Left forelimb (tissue), 1 donor: ENCODE measurements around the gene KCNJ1.

Source experiments
- DNase-seq: peaks from one replicate; pipeline ENCODE4 v3.0.0-alpha.2; 2018; ENCODE audit warnings: low spot score

Gene KCNJ1

GRCh38 chr11:128848815-128849455, 18.2 kb downstream of the KCNJ1 start:
- DNase-seq = peak; percentile 34

DNA sequence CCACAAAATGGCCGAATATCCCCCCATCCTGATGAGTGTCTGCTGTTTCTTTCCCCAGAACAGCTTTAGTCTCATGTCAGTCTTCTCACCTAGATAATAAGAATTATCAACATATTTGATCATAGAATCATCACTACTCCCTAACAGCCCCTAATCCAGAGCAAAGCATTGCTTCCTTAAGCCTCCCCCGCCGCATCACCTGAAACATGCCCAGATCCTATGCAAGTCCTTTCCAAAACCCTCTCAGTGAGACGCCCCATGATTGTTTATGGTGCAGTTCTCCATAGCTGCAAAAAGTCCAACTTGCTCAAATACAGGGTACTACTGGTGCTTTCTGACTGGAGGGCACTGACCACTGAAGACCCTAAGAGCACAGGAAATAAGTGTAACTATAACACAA, 20.1 kb downstream of the KCNJ1 start:
- DNase-seq = no peak

DNA sequence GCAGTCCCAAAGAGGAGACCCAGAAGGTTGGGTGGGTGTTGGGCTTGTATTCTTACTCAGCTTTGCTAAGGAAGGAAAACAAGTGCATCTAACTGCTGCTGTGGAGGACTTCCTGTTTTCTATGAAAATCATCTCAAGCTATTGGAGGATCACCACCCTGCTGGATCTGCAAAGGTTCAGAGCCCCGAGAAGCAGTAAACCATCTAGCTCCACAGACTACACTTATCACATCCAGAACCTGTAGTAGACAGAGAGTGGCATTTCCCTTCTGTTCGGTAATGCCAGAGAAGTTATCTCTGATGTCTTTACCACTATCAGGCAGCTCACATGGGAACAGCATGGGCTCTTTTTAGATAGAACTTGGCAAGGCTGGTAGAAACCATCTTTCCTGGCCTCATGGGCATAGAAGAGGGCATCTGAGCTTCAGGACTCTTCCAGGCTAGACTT, 21.7 kb downstream of the KCNJ1 start:
- no peak for DNase-seq

DNA sequence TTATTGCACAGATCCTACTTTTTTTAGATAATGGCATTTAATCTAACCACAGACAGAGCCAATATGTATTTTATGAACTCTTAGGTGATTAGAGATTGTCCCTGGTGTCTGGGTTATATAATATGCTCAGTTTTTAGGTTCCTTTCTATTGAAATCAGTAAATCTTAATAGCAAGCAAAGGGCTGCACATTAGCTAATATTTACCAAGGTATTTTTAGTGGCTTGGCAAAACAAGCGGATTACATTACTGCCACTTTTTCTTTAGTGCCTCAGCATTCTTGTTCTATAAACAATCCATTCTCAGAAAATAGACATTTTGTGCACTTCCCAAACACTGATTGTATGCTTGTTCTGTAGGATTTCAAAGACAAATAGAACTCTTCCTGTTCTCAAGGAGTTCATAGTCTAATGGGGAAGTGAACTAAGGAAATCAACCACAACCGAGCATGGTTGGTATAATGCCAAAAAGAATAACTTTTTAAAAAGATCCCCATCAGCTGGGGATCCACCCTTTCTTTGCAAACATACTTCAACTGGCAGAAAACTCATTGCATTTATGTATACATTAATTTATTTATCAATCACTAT, 23.8 kb downstream of the KCNJ1 start:
- DNase-seq = no peak

DNA sequence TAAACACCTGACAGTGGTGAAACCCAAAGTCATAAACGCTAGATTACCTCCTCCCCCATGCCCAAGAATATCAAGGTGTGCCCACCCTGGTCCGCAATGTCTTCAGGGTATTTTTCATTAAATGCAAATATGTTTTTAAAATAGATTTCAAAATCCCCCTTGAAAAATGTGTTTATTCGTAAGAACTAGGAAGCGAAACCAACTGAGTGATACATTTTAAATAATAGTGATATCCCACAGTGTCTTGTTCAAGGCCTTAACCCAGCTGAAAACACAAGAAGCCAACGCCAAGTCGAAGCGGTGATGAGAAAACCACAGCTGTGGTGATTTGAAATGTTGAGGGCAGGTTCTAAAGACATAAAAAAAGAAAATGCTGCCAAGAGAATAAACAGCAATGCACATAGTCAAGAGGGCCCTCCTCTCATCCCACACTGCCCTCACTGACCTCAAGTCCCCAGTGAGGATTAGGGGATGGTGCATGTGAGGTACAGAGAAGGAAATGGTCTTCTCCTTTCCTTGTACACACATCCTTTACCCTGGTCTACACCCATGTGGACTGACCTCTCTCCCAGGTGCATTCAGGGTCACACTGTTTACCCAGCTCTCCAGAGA, 25.5 kb downstream of the KCNJ1 start:
- DNase-seq = no peak

DNA sequence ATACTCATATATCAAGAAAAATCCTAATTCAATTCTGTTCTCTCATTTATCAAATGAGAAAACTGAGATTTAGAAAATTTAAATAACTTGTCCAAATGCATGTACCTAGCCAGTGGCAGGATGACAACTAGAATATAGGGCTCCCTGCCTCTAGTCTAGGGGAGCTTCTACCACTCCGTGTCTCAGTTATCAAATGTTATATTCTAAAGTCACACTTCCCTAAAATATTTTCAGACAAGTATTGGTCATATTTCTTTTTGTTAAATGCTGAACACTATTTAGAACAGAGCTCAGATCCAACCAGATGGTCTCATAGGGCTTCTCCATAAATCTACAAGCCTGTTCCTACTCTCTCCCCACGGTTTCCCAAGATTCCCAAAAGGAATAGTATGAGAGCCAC, 26.3 kb downstream of the KCNJ1 start:
- DNase-seq = no peak

DNA sequence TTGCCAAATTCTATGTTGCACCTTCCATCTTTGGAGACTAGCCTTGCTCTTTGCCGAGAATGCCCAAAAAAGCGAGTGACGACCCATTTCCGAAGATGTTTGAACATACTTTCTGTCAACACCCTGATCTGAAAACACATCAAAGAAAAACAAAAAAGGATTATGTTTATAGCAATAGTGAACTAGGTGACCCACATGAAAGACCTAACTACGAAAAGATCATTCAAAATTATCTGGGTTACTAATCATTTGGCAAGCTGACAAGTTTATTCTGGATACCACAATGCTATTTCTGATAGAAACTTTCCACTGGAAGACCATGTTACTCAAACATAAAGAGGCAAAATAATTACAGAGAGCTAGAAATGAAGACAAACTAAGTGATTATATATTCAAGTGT, 27.0 kb downstream of the KCNJ1 start:
- DNase-seq = no peak

DNA sequence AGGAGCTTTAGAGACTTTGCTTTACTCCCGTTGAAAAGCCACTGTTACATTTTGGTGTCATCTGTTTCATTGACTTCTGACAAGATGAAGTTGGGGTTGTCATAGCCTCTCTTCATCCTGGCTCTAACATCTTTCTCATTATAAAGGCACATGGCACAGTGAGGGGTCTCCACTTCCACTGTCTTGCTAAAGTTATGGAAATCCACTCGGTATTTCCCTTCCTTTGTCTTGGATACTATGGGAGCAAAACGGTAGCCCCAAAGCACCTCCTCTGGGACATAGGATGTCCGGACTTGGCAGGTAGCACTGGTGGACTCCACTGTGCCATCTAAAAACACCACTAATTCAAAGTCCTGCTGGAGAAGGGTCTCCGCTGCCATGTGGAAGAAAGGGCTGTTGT, 28.0 kb downstream of the KCNJ1 start:
- no peak for DNase-seq

DNA sequence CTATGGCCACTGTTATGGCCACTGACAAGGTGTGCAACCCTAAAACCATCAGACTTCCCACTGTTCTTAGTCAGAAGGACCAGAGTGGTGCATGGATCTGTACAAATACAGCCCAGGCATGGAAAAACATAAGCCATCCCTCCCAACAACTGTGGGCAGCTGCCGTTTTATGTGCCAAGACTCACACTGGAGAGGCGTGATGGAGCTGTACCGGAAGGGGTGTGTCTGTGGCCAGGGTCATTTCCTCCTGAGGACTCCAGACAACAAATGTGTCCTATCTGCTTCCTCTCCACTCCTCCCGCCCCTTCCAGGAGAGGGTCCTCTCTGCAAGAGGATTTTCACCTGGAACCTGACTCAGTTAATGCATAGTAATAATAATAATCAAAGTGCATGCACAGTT, 29.5 kb downstream of the KCNJ1 start:
- peak; percentile 23 for DNase-seq

DNA sequence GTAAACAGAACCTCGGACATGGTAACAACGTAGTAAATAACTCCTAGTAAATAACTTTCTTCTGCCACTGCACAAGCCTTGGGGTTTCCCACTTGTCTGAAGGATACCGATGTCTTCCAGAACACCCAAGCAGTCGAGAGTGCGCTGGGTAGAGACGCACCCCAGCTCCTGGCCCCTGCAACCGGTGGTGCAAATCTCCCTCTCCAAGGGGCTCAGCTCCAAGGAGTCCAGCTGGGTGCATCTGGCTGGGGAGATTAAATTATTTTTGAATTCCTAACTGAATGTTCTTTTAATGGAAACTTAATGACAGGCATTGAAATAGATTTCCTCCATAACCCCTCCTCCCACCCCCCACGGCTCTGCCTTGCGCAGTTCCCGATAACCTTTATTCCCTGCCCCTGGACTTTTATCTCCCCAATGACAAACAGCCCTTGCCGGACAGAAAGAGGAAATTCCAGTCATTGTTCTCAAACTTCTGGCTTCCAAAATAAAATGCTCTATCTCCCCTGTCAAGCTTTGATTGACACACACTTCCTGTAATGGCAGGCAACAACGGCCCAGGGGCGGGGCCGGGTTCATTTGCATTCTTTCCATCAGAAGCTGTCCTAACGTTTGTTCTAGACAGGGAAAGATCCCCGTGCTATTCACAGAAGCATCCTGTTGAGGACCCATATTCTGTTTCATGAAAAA, 31.2 kb downstream of the KCNJ1 start:
- DNase-seq = no peak

- no peak for DNase-seq
These were observed 32.9 kb downstream of the KCNJ1 start for GRCh38 chr11:128834157-128834556.

- DNase-seq = no peak
These were observed 35.0 kb downstream of the KCNJ1 start for GRCh38 chr11:128832121-128832497.

- DNase-seq = peak; percentile 83
These were observed 35.6 kb downstream of the KCNJ1 start for GRCh38 chr11:128831174-128832120.

DNA sequence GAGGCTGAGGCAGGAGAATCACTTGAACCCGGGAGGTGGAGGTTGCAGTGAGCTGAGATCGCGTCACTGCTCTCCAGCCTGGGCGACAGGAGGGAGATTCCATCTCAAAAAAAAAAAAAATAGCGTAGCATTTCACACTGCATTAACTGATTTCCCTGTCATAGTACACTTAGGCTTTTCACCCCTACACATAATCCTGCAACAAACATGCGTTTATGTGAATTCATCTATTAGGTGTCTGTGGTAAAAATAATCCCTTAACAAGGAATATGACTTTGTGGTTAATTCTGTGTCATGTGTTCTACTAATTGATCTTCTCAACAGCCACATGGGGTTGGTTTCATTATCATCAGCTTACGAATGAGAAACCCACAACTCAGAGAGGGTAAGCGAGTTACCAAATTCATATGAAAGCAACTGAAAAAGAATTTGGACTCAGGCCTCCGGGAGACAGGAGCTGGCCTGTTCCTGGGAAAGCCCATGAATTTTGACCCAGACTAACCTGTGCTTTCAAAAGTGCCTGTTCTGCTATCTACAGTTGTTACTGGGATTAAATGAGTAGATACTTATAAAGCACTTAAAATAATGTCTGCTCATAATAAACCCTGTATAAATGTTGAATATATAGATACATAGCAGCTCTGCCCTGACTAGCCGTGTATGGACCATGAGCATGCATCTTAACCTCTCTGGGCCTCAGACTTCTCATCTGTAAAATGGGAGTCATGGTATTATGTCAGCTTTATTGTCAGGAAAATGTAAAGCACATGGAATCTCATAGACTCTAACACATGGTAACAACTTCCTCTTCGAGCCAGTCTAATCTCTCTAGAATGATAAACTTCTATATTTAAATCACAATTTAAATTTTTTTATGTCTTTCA, 36.6 kb downstream of the KCNJ1 start:
- DNase-seq = no peak

GRCh38 chr11:128828350-128828749, 38.7 kb downstream of the KCNJ1 start:
- no peak for DNase-seq

DNA sequence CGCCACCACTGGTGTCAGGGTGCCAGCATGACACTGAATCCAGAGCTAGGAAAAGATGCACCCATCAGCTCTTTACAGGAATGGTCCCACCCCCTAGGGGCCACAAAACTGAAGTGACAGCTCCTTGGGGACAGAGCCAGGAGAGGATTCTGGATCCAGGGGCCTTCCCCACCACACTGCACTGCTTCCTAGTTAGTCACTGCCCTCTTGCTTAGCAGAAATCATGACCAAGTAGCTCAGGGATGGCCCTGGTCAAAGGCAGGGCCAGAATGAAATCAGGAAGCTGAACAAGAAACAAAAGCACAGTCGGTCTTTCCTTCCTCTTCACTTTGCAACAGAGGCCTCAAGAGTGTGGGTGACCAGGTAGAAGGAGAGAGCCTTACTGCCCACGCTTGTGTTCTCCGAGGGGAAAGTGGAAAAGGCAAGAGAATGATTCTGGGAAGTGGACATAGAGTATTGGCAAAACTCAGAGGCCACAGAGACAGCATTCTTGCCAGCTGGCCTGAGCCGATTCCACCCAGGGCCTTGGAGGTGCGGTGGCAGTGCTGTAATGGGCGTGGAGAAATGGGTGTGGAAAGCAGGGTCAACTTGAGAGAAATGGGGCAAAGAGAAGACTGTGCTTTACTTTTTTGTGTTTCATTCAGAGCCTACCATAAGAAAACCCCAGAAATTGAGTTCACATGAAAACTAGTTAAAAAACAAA, 39.8 kb downstream of the KCNJ1 start:
- no peak for DNase-seq

DNA sequence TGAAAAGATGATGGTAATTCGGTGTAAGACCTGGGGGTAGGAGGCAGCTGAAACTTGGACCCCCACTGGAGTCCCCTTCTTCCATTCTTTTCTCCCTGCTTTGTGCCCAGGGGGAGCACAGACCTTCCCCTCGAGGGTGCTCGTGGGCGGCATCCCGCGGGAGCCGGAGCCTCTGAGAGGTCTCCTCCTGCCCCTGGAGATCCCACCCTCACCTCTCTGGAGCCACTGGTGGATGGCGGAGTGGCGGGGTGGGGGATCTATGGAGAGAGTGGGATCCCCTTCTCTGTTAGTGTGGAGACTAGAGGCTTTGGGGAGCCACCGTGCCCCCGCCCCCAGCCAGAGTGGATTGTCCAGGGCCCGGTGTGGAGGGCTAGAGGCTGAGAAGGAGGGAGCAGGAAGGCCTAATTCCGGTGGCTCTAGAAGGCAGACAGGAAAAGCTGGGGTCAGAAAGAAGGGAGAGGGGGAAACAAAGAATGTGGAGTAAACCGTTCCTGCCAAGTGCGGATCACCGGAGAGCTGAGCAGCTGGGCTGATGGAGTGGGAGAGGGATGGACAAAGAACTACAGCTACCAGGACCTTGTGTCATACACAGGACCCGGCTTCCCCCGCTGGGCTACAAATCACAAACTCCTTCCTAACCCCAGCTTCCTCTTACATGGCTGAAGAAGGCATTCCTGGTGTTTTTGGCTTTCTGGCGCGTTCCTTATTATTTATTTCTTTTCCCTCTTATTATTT, 41.9 kb downstream of the KCNJ1 start:
- no peak for DNase-seq

GRCh38 chr11:128824191-128825049, 42.7 kb downstream of the KCNJ1 start:
- no peak for DNase-seq

DNA sequence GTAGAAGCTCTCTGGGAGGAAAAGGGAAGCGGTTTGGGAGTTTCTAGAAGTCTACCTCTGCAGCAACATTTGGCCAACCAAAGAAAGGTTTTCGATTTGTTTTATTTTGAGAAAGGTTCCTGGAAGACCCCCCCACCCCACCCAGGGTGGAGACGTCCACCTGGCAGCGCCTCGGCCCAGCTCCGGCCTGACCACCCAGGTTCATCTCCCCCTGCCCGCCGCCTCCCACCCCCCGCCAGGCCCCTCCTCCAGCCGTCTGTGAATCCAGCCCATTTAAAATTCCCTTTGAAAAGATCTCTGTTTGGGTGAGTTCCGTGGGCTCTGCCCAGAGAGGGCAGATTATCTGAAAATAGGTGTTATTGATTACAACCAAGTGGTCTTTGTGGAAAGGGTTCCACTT, 43.3 kb downstream of the KCNJ1 start:
- no peak for DNase-seq
